ENCODE measurements around the gene ZBTB5. TPM values are rescaled to one million over a fixed set of nuclear protein-coding genes. Genes with fewer than 3 reads are reported as not detected.

The ZBTB5 gene
- polyA plus RNA-seq, 2 donors, result 6.1 to 9.9 TPM

DNA sequence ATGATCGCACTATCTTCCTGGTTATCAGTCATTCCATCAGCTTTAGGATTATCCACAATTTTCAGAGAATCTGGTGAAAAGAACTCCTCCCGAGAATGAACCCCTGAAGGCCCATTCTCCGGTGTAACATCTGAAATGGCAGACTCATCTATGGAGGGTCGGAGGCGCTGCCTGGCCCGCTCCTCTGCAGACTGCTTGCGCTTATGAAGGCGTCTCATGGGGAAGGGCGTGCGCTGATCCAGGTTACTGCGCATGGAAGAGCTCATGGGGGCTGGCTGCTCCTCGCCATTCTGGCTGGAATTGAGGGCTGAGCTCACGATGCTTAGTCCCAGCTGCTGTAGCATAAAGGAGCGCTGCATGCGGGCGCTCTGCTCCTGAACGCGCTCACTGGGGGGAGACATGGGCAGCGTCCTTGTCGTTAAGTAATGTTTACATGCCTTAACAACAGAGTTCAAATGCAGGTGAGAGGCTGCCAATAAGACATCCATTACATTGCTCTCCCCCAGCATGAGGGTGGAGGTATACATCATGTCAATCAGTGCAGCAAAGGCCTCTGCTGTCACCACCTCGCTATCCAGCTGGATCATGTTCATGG lies 23.4 kb downstream of the ZBTB5 start:
- no peaks in the 10 kb centered on the region for H3K4me1 ChIP-seq (ENCODE audit: control insufficient read depth in 2 of 2, insufficient read depth in 2 of 2, low read length in 1 of 2)
- H3K9me3 ChIP-seq (ENCODE audit: control insufficient read depth in 2 of 2, insufficient read depth in 1 of 2, low read depth in 1 of 2, low read length in 1 of 2), result no peaks in the 10 kb centered on the region
- H3K27me3 ChIP-seq (ENCODE audit: control insufficient read depth in 1 of 2, insufficient read depth in 2 of 2, low read length in 2 of 2), result no peaks in the 10 kb centered on the region
- H3K4me3 ChIP-seq (ENCODE audit: low read depth in 1 of 2, low read length in 2 of 2), result no peak overlapping the region
- H3K36me3 ChIP-seq (ENCODE audit: control insufficient read depth in 2 of 2, insufficient read depth in 2 of 2, low read length in 1 of 2), result peaks cover 29 to 42% of the 10 kb centered on the region in 2 donors
- WGBS, 2 donors, result 89 to 90% methylated on average over 21 of the region's 21 CpGs
- H3K27ac ChIP-seq (ENCODE audit: low read depth in 2 of 2, low read length in 1 of 2), result no peak overlapping the region

DNA sequence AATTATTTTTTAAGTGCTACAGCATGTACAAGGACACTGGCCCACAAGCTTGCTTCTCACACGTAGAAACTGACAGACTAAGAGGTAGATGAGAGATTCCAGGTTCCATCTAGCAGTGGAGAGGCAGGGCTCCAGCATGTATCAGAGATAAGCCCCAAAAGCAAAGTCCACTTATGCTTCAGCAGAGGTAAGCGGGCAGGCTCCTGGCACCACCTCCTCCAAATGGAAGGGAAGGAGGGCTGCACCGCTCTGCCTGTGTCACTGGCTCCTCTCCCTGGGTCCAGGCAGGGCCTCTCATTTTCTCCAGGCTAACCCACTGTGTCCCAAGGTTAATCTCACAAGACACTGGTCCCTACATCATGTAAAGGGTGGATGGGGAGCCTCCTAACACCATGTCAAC lies 26.9 kb downstream of the ZBTB5 start:
- Histone ChIP-seq H3K27me3 (ENCODE audit: control insufficient read depth in 1 of 2, insufficient read depth in 2 of 2, low read length in 2 of 2) (no peaks in the 10 kb centered on the region), H3K4me3 (ENCODE audit: low read depth in 1 of 2, low read length in 2 of 2) (no peak overlapping the region), H3K9me3 (ENCODE audit: control insufficient read depth in 2 of 2, insufficient read depth in 1 of 2, low read depth in 1 of 2, low read length in 1 of 2) (no peaks in the 10 kb centered on the region), H3K4me1 (ENCODE audit: control insufficient read depth in 2 of 2, insufficient read depth in 2 of 2, low read length in 1 of 2) (no peaks in the 10 kb centered on the region), H3K36me3 (ENCODE audit: control insufficient read depth in 2 of 2, insufficient read depth in 2 of 2, low read length in 1 of 2) (peaks cover 36 to 42% of the 10 kb centered on the region in 2 donors), H3K27ac (ENCODE audit: low read depth in 2 of 2, low read length in 1 of 2) (no peak overlapping the region)
- WGBS, 2 donors, result 69 to 92% methylated on average over 3 of the region's 3 CpGs

DNA sequence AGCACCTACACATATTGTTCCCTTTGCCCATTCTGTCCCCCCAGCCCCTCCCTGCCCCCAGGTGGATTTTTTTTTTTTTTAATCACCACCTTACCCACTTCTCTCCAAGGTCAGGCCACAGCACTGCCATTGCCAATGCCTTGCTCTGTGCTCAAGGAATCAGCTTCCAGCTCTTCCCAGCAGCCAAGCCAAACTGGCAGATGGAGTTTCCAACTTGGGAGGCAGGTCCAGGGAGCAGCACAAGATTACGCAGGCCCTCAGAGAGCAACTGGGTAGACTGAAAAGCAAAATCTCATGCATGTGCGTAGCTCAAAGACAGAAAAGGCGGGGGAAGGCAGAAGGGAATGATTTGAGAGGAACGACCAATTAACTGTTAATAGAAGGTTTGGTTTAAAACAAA lies 27.6 kb downstream of the ZBTB5 start:
- H3K9me3 ChIP-seq (ENCODE audit: control insufficient read depth in 2 of 2, insufficient read depth in 1 of 2, low read depth in 1 of 2, low read length in 1 of 2), result no peaks in the 10 kb centered on the region
- peaks cover 36 to 45% of the 10 kb centered on the region in 2 donors for H3K36me3 ChIP-seq (ENCODE audit: control insufficient read depth in 2 of 2, insufficient read depth in 2 of 2, low read length in 1 of 2)
- no peaks in the 10 kb centered on the region for H3K27me3 ChIP-seq (ENCODE audit: control insufficient read depth in 1 of 2, insufficient read depth in 2 of 2, low read length in 2 of 2)
- WGBS, 2 donors, result 92% methylated on average over 4 of the region's 4 CpGs
- no peak overlapping the region for H3K4me3 ChIP-seq (ENCODE audit: low read depth in 1 of 2, low read length in 2 of 2)
- no peak overlapping the region for H3K27ac ChIP-seq (ENCODE audit: low read depth in 2 of 2, low read length in 1 of 2)
- peaks cover 0 to 3% of the 10 kb centered on the region in 2 donors for H3K4me1 ChIP-seq (ENCODE audit: control insufficient read depth in 2 of 2, insufficient read depth in 2 of 2, low read length in 1 of 2)

DNA sequence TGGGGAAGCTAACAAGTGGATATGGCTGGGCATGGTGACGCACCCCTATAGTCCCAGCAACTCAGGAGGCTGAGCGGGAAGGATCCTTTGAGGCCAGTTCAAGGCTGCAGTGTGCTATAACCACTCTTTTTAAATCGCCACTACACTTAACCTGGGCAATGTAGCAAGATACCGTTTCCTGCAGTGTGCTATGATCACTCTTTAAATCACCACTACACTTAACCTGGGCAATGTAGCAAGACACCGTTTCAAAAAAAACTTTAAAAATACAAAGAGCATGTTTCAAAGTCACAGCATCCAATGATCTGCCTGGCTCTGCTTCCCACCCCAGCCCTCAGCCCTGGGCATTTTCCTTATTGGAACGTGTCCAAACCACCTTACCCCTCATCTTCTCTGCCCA lies 28.2 kb downstream of the ZBTB5 start:
- 92 to 94% methylated on average over 6 of the region's 6 CpGs for WGBS, 2 donors
- no peaks in the 10 kb centered on the region for H3K9me3 ChIP-seq (ENCODE audit: control insufficient read depth in 2 of 2, insufficient read depth in 1 of 2, low read depth in 1 of 2, low read length in 1 of 2)
- H3K27ac ChIP-seq (ENCODE audit: low read depth in 2 of 2, low read length in 1 of 2), result no peak overlapping the region
- peaks cover 34 to 42% of the 10 kb centered on the region in 2 donors for H3K36me3 ChIP-seq (ENCODE audit: control insufficient read depth in 2 of 2, insufficient read depth in 2 of 2, low read length in 1 of 2)
- H3K4me3 ChIP-seq (ENCODE audit: low read depth in 1 of 2, low read length in 2 of 2), result no peak overlapping the region
- H3K27me3 ChIP-seq (ENCODE audit: control insufficient read depth in 1 of 2, insufficient read depth in 2 of 2, low read length in 2 of 2), result no peaks in the 10 kb centered on the region
- peaks cover 0 to 3% of the 10 kb centered on the region in 2 donors for H3K4me1 ChIP-seq (ENCODE audit: control insufficient read depth in 2 of 2, insufficient read depth in 2 of 2, low read length in 1 of 2)

DNA sequence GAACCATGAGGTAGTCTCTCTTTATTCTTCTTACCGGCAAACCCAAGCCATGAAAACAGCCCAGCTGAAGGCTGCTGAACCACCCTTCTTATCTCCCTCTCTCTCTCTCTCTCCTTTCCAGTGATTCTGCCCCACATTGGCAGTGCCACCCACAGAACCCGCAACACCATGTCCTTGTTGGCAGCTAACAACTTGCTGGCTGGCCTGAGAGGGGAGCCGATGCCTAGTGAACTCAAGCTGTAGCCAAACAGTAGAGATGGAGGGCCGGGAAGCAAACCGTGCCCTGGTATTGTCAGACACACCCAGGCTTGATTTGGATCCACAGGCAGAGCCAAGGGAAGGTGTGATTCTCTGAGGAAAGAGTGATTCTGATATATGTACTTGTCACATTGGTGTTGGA lies 28.7 kb downstream of the ZBTB5 start:
- H3K27ac ChIP-seq (ENCODE audit: low read depth in 2 of 2, low read length in 1 of 2), result no peak overlapping the region
- WGBS, 2 donors, result 90 to 93% methylated on average over 5 of the region's 5 CpGs
- peaks cover 0 to 3% of the 10 kb centered on the region in 2 donors for H3K4me1 ChIP-seq (ENCODE audit: control insufficient read depth in 2 of 2, insufficient read depth in 2 of 2, low read length in 1 of 2)
- H3K36me3 ChIP-seq (ENCODE audit: control insufficient read depth in 2 of 2, insufficient read depth in 2 of 2, low read length in 1 of 2), result peaks cover 30 to 38% of the 10 kb centered on the region in 2 donors
- H3K9me3 ChIP-seq (ENCODE audit: control insufficient read depth in 2 of 2, insufficient read depth in 1 of 2, low read depth in 1 of 2, low read length in 1 of 2), result no peaks in the 10 kb centered on the region
- no peak overlapping the region for H3K4me3 ChIP-seq (ENCODE audit: low read depth in 1 of 2, low read length in 2 of 2)
- no peaks in the 10 kb centered on the region for H3K27me3 ChIP-seq (ENCODE audit: control insufficient read depth in 1 of 2, insufficient read depth in 2 of 2, low read length in 2 of 2)

DNA sequence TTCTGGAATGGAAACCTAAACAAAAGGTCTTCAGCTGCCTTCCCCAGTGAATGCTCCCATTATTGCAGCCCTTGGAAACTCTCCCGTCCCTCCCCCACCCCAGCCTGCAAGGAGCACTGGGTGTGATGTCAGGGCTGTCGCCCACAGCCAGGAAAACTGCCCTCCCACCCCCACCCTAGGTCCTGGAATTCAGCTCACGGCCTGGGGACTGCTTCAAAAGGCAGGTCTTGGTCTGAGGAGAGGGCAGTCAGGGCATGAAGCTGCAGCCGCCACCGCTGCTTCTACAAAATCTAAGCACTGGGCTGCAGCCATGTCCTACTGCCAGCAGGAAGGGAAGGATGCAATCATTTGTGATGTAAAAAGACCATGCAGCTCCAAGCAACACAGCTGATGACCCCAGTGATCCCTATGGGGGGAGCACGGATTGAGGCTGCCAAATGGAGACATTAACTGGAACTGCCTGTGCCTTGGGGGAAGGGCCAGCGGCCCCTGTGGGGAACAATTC lies 31.3 kb downstream of the ZBTB5 start:
- Histone ChIP-seq H3K4me1 (ENCODE audit: control insufficient read depth in 2 of 2, insufficient read depth in 2 of 2, low read length in 1 of 2) (peaks cover 0 to 3% of the 10 kb centered on the region in 2 donors), H3K27me3 (ENCODE audit: control insufficient read depth in 1 of 2, insufficient read depth in 2 of 2, low read length in 2 of 2) (no peaks in the 10 kb centered on the region), H3K4me3 (ENCODE audit: low read depth in 1 of 2, low read length in 2 of 2) (no peak overlapping the region), H3K9me3 (ENCODE audit: control insufficient read depth in 2 of 2, insufficient read depth in 1 of 2, low read depth in 1 of 2, low read length in 1 of 2) (no peaks in the 10 kb centered on the region), H3K36me3 (ENCODE audit: control insufficient read depth in 2 of 2, insufficient read depth in 2 of 2, low read length in 1 of 2) (peaks cover 19 to 26% of the 10 kb centered on the region in 2 donors), H3K27ac (ENCODE audit: low read depth in 2 of 2, low read length in 1 of 2) (no peak overlapping the region)
- 63 to 67% methylated on average over 7 of the region's 7 CpGs for WGBS, 2 donors

GRCh38 chr9:37432020-37432419 lies 33.2 kb downstream of the ZBTB5 start:
- Histone ChIP-seq H3K4me1 (ENCODE audit: control insufficient read depth in 2 of 2, insufficient read depth in 2 of 2, low read length in 1 of 2) (peaks cover 0 to 3% of the 10 kb centered on the region in 2 donors), H3K27ac (ENCODE audit: low read depth in 2 of 2, low read length in 1 of 2) (no peak overlapping the region), H3K4me3 (ENCODE audit: low read depth in 1 of 2, low read length in 2 of 2) (no peak overlapping the region), H3K27me3 (ENCODE audit: control insufficient read depth in 1 of 2, insufficient read depth in 2 of 2, low read length in 2 of 2) (no peaks in the 10 kb centered on the region), H3K36me3 (ENCODE audit: control insufficient read depth in 2 of 2, insufficient read depth in 2 of 2, low read length in 1 of 2) (peaks cover 17 to 22% of the 10 kb centered on the region in 2 donors), H3K9me3 (ENCODE audit: control insufficient read depth in 2 of 2, insufficient read depth in 1 of 2, low read depth in 1 of 2, low read length in 1 of 2) (no peaks in the 10 kb centered on the region)
- WGBS, 2 donors, result 83% methylated on average over 6 of the region's 6 CpGs

- no peaks in the 10 kb centered on the region for H3K27me3 ChIP-seq (ENCODE audit: control insufficient read depth in 1 of 2, insufficient read depth in 2 of 2, low read length in 2 of 2)
- no peak overlapping the region for H3K27ac ChIP-seq (ENCODE audit: low read depth in 2 of 2, low read length in 1 of 2)
- peaks cover 0 to 3% of the 10 kb centered on the region in 2 donors for H3K4me1 ChIP-seq (ENCODE audit: control insufficient read depth in 2 of 2, insufficient read depth in 2 of 2, low read length in 1 of 2)
- H3K4me3 ChIP-seq (ENCODE audit: low read depth in 1 of 2, low read length in 2 of 2), result no peak overlapping the region
- 71 to 76% methylated on average over 14 of the region's 14 CpGs for WGBS, 2 donors
- peaks cover 14 to 24% of the 10 kb centered on the region in 2 donors for H3K36me3 ChIP-seq (ENCODE audit: control insufficient read depth in 2 of 2, insufficient read depth in 2 of 2, low read length in 1 of 2)
- no peaks in the 10 kb centered on the region for H3K9me3 ChIP-seq (ENCODE audit: control insufficient read depth in 2 of 2, insufficient read depth in 1 of 2, low read depth in 1 of 2, low read length in 1 of 2)
Measured at GRCh38 chr9:37430841-37431597, 34.2 kb downstream of the ZBTB5 start.

DNA sequence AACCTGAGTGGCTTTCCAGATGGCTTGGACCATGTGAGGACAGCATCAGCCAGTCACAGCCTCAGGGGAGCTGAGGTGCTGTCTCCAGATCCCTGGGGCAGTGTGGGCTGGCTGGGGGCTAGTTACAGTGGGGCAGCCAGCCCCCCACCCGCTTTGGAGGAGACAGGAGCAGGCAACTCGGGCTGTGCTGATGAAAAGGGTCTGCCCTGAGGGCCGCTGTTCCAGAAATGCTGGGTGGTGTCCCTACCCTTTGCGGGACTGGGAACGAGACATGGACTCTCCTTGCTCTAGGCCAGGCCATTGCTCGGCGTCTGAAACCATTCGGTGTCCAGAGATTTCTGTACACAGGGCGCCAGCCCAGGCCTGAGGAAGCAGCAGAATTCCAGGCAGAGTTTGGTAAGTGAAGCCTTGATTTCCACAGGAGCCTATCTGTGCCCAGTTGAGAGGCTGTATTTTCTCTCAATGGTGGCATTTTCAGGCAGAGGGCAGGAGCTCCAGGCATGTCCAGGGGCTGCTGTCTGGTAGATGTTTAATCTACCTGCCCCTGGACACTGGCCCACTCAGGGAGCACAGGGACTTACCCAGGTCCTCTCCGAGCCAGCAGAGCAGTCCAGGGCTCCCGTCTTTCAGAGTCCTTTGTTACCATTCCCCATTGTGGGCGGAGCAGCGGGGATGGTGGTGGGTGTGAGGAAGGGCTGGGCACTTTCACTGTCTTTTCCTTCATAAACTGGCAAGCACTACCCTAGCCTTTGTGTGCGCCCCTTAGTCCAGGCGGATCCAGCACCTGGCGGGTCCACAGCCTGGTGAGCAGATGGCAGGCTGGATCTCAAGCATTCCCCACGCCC lies 35.6 kb downstream of the ZBTB5 start:
- no peak overlapping the region for H3K27ac ChIP-seq (ENCODE audit: low read depth in 2 of 2, low read length in 1 of 2)
- H3K27me3 ChIP-seq (ENCODE audit: control insufficient read depth in 1 of 2, insufficient read depth in 2 of 2, low read length in 2 of 2), result no peaks in the 10 kb centered on the region
- H3K4me3 ChIP-seq (ENCODE audit: low read depth in 1 of 2, low read length in 2 of 2), result no peak overlapping the region
- 84 to 88% methylated on average over 17 of the region's 17 CpGs for WGBS, 2 donors
- H3K36me3 ChIP-seq (ENCODE audit: control insufficient read depth in 2 of 2, insufficient read depth in 2 of 2, low read length in 1 of 2), result peaks cover 10 to 24% of the 10 kb centered on the region in 2 donors
- H3K4me1 ChIP-seq (ENCODE audit: control insufficient read depth in 2 of 2, insufficient read depth in 2 of 2, low read length in 1 of 2), result peaks cover 9 to 10% of the 10 kb centered on the region in 2 donors
- no peaks in the 10 kb centered on the region for H3K9me3 ChIP-seq (ENCODE audit: control insufficient read depth in 2 of 2, insufficient read depth in 1 of 2, low read depth in 1 of 2, low read length in 1 of 2)

All from esophagus (tissue), 2 donors.